Memory B cell (primary cell): Measurements from ENCODE around the gene GRIP2.

Experiments used
- ATAC-seq: fragments of 150-1000 bp; cut with Tn5 transposase; 2 replicates; pipeline ENCODE4 v1.10.0; 2021; ENCODE audit warnings: low read depth, mild to moderate bottlenecking, moderate library complexity
- DNase-seq, 2 donors: peaks; one replicate each; pipeline ENCODE4 v3.0.0; 2022; ENCODE audit warnings: low spot score in 2 of 2
- H3K27ac Mint-ChIP-seq: one replicate; pipeline ENCODE4 v1.8.0; 2022; ENCODE audit warnings: mild to moderate bottlenecking, moderate library complexity, mixed read lengths
- H3K27me3 Mint-ChIP-seq: one replicate; pipeline ENCODE4 v1.8.0; 2022; ENCODE audit warnings: mixed read lengths
- H3K36me3 Mint-ChIP-seq: one replicate; pipeline ENCODE4 v1.8.0; 2022; ENCODE audit warnings: mild to moderate bottlenecking, mixed read lengths
- H3K4me1 Mint-ChIP-seq: one replicate; pipeline ENCODE4 v1.8.0; 2022; ENCODE audit warnings: mixed read lengths
- H3K4me3 Mint-ChIP-seq: one replicate; pipeline ENCODE4 v1.8.0; 2022; ENCODE audit warnings: mild to moderate bottlenecking, moderate library complexity, mixed read lengths
- H3K9me3 Mint-ChIP-seq: one replicate; pipeline ENCODE4 v1.8.0; 2022; ENCODE audit warnings: mixed read lengths

GRIP2 gene

DNA sequence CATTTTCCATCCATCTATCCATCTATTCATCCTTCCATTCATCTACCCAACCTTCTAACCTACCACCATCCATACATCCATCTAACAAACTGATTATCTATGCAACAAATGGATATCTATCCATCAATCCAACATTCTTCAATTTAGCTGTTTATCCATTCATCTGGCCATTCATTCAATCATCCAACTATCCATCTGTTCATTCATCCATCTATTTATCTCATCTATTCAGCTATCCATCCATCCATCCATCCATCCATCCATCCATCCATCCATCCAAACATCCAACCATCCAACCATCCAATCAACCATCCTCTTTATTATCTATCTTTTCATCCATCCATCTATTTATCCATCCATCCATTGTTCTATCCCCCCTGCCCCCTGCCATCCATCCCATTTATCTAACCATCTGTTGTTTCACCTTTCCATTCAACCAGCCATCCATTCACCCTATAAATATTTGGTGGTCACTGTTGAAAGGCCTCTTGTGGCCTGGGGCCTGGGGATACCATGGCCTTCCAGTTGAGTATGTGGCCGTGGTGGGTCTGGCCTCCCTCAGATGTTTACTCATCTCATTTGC, 93.1 kb downstream of the GRIP2 start:
- Mint-ChIP-seq H3K4me3 (no peak overlapping the region), H3K36me3 (peaks cover 48% of the 10 kb centered on the region), H3K27me3 (no peaks in the 10 kb centered on the region), H3K9me3 (no peaks in the 10 kb centered on the region), H3K27ac (no peak overlapping the region), H3K4me1 (peaks cover 6% of the 10 kb centered on the region)
- no peak for DNase-seq
- ATAC-seq: no peak

DNA sequence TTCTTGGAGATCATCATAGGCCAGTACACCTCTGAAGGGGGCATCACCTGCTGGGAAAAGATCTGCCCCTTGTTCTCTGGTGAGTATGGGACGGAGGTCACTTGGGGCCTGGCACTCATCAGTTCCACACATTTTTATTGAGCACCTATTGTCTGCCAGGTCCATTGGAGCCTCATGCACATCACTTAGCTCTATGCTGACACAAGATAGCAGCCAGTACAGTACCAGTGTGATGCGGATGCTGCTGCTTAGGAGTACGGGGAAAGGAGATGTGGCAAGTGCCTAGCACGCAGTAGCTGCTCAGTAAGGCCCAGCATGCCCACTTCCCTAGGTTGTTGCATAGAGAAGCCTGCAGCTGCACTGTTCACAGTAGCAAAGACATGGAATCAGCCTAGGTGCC, 94.4 kb downstream of the GRIP2 start:
- H3K4me3 Mint-ChIP-seq: no peak overlapping the region
- H3K27me3 Mint-ChIP-seq: no peaks in the 10 kb centered on the region
- H3K9me3 Mint-ChIP-seq: no peaks in the 10 kb centered on the region
- H3K4me1 Mint-ChIP-seq: peaks cover 8% of the 10 kb centered on the region
- peak overlapping the region; percentile 60 for H3K27ac Mint-ChIP-seq
- peaks cover 38% of the 10 kb centered on the region for H3K36me3 Mint-ChIP-seq
- DNase-seq (no peak), ATAC-seq (no peak)

DNA sequence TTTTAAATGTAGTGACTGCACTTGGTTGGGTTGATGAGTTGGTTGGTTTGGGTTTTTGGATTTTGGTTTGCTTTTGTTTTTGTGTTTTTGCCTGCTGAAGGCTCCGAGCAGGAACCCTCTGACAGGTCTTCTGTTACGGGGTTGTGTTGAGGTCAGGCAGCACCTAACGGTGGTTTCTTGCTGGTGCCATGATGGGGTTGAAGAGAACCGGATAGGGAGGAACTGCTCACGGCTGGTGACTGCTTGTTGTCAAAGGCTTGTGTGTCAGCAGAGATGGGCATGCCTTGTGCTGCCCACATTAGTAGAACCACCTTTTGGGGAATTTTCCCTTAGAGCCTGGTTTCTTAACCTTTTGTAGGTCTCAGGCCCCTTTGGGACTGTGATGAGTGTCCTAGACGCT, 95.8 kb downstream of the GRIP2 start:
- DNase-seq (no peak), ATAC-seq (no peak)
- Mint-ChIP-seq H3K36me3 (peaks cover 35% of the 10 kb centered on the region), H3K27me3 (no peaks in the 10 kb centered on the region), H3K9me3 (no peaks in the 10 kb centered on the region), H3K4me1 (peaks cover 18% of the 10 kb centered on the region), H3K27ac (peak overlapping the region; percentile 65), H3K4me3 (no peak overlapping the region)

DNA sequence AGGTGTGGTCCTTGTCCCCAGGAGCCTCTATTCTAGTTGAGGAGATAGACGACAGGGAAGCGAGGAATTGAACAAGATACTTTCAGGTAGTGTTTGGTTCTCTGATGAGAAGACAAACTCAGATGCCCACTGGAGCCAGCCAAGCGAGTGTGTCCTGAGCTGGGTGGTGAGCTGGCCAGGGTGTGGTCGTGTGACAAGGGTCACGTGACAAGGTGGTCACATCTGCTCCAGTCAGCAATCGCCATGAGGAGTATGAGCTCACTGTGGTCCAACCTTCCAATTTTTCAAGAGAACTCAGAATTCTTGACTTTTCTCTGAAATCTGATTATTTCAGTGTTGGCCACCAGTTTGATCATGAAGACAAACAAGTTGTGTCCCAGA, 98.2 kb downstream of the GRIP2 start:
- no peaks in the 10 kb centered on the region for H3K27me3 Mint-ChIP-seq
- DNase-seq (no peak), ATAC-seq (no peak)
- H3K9me3 Mint-ChIP-seq: no peaks in the 10 kb centered on the region
- no peak overlapping the region for H3K27ac Mint-ChIP-seq
- H3K4me3 Mint-ChIP-seq: no peak overlapping the region
- H3K36me3 Mint-ChIP-seq: peaks cover 19% of the 10 kb centered on the region
- H3K4me1 Mint-ChIP-seq: peaks cover 26% of the 10 kb centered on the region

DNA sequence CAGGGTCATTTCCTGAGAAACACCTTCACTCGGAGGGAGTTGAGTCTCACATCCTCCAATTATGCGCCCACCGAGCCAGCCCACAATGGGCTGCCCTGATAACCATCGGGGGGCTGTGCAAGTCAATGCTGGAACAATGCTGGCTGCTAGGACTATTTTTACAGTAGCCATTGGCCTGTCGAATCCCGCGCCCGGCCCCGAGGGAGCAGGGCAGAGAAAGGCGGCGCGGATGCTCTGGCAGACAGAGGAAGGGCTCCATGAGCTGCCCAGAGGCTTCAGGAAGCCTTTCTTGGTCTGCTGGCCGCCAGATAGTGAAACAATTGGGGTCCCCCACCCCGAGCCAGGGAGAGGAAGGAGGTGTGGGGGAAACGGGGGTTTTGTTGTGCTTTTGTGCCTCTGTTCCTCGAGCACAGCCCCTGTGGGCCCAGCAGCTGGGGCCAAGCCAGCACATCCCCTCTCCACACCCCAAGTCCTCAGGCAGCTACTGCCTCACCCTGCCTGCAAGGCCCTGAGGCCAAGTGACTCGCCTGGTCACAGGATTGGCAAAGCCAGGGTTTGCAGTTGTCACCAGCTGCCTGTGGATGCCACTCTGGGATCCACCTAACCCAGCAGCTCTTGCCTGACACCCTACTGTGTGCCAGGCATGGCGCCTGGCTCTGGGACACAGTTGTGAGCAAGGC, 98.8 kb downstream of the GRIP2 start:
- H3K27me3 Mint-ChIP-seq: no peaks in the 10 kb centered on the region
- ATAC-seq: no peak
- H3K36me3 Mint-ChIP-seq: peaks cover 16% of the 10 kb centered on the region
- peaks cover 28% of the 10 kb centered on the region for H3K4me1 Mint-ChIP-seq
- H3K27ac Mint-ChIP-seq: no peak overlapping the region
- no peak for DNase-seq
- H3K4me3 Mint-ChIP-seq: no peak overlapping the region
- H3K9me3 Mint-ChIP-seq: no peaks in the 10 kb centered on the region

DNA sequence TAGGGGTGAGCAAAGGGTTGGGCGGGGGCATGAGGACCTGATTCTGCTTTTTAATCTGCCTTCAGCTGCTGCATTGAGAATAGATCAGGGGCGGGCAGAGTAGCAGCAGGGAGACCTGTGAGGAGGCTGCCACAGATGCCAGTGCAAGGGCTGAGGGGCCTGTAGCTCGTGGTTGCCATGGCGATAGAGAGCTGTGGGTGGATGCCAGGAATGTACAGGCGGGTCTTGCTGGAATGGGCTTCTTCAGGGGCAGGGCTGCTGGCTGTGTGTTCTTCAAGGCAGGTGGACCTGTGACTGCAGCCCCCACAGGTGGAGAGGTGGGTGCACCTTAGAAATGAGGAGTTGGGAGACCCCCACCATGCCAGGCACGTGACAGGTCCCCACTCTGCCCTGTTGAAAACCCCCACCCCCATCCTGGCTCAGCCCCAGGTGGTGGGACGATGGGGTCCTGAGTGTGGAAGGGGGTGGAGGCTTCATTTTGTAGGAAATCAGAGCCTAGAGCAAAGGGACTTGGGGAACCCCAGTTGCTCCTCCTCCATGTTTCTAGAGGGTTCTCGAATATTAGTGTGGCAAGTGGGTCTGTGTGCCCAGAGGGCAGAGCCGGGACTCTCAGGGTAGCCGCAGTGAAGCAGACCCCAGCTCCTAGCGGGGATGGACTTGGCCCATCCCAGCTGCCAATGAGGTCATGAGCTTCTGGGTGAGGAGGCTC, 99.5 kb downstream of the GRIP2 start:
- H3K4me3 Mint-ChIP-seq: no peak overlapping the region
- H3K4me1 Mint-ChIP-seq: peaks cover 28% of the 10 kb centered on the region
- H3K27me3 Mint-ChIP-seq: no peaks in the 10 kb centered on the region
- H3K27ac Mint-ChIP-seq: peak overlapping the region; percentile 85
- ATAC-seq: peak; percentile 4
- H3K9me3 Mint-ChIP-seq: no peaks in the 10 kb centered on the region
- H3K36me3 Mint-ChIP-seq: peaks cover 10% of the 10 kb centered on the region
- no peak for DNase-seq

DNA sequence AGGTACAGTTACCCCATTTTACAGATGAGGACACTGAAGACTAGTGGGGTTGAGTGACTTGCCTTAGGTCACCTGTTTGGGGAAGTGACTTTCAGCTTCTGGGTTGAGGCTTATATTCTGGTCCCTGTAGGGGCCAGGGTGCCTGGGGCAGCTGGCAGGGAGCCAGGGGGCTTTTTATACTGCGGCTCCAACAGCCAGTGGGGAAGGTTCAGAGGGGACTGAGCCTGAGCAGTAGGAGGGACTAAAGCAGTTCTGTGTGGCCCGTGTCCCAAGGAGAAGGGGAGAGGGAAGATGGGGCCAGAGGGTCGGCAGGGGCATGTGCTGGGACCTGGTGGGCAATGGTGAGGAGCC, 100.0 kb downstream of the GRIP2 start:
- H3K27me3 Mint-ChIP-seq: no peaks in the 10 kb centered on the region
- H3K9me3 Mint-ChIP-seq: no peaks in the 10 kb centered on the region
- H3K4me1 Mint-ChIP-seq: peaks cover 29% of the 10 kb centered on the region
- peak overlapping the region; percentile 27 for H3K4me3 Mint-ChIP-seq
- H3K36me3 Mint-ChIP-seq: peaks cover 5% of the 10 kb centered on the region
- ATAC-seq (peak; percentile 82), DNase-seq (peak in 1 of 2 donors; percentile 39)
- H3K27ac Mint-ChIP-seq: peak overlapping the region; percentile 85

DNA sequence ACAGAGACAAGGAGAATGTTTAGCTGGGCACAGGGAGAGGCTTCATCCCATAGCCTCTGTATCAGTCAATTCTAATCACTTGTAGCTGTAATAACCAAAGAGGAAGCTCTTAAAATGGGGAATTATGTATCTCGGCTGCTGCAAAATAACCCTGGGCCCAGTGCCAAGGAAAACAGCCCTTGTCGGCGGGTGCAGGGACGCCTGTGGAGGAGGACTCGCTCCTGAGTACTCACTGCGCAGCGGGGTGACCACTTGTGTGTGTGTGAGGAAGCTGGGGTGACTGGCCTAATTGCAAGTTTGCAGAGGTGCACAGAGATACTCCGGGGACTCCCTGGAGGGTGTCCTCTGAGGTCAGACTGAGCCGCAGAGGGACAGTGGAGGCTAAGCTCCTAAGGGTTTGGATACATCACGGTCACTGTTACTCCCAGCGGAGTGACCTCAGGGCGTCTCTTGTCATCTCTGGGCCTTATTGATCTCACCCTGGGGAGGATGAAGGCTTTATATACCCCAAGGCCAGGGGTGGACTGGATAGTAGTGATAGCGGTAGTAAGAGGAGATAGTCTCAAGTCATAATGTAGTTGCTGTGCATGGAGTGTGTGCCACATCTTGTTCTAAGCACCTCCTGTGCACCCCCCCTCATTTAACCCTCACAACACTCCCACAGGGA, 100.5 kb downstream of the GRIP2 start:
- ATAC-seq (peak; percentile 50), DNase-seq (no peak)
- Mint-ChIP-seq H3K9me3 (no peaks in the 10 kb centered on the region), H3K4me3 (peak overlapping the region; percentile 62), H3K27me3 (no peaks in the 10 kb centered on the region), H3K27ac (peak overlapping the region; percentile 85), H3K36me3 (peaks cover 4% of the 10 kb centered on the region), H3K4me1 (peaks cover 34% of the 10 kb centered on the region)
